Cortex of kidney (tissue), 1 donor: ENCODE results near the gene ASAP2.

Experiments
- DNase-seq: peaks from one replicate; lab custom pipeline; 2025; lab: John Stamatoyannopoulos, UW

Gene ASAP2

DNA sequence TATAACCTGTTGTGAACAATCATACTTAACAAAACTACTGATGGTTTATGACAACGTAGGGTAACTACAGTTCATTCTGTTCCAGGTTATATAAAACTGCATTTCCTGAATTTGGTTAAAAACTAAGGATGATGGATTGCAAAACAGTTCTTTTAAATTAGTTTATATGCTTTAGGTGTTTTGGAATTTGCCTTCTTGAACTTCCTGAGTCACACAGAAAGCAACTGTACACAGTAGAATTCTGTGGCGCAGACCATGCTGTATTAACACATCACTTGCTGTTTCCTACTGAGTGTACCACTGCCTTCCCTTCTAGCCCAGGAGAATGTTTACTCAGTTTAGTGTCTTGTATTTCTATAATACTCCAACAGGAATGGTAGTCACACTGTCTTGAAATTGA, 197.3 kb downstream of the ASAP2 start:
- no peak for DNase-seq

DNA sequence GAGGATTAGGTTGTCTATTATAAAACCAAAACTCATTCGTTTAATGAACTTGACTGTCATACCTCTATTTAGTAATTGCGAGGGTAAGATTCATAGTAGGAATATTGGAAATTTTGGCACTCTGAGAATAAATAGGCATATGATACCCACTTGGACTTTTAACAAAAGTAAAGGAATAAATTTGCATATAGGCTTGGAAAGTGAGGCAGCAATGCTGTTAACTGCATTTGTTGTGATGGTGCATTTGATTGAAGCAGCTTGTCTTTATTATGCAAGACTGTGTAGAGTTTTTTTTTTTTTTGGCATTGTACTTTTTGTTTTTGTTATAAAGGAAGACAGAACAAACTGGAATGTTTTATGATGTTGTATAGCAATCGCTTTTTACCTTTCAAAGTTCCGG, 197.8 kb downstream of the ASAP2 start:
- DNase-seq: no peak

DNA sequence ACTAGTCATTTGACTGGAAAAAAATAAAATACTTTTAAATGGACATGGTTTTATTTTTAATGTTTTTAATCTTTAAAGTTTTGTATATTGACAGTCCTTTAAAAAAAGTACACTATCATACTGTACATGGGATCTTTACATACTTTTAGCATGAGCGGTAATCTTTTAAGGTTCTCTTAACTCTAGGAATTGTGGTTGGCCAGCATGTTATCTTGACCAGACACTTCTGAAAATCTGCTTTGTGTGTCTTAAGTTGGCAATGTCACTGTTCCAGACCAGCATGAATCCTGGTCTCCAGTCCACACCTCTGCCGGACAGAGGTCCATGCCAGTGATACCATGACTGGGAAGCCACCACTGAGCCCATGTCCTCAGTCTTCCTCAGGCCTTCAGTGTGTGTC, 199.0 kb downstream of the ASAP2 start:
- no peak for DNase-seq

DNA sequence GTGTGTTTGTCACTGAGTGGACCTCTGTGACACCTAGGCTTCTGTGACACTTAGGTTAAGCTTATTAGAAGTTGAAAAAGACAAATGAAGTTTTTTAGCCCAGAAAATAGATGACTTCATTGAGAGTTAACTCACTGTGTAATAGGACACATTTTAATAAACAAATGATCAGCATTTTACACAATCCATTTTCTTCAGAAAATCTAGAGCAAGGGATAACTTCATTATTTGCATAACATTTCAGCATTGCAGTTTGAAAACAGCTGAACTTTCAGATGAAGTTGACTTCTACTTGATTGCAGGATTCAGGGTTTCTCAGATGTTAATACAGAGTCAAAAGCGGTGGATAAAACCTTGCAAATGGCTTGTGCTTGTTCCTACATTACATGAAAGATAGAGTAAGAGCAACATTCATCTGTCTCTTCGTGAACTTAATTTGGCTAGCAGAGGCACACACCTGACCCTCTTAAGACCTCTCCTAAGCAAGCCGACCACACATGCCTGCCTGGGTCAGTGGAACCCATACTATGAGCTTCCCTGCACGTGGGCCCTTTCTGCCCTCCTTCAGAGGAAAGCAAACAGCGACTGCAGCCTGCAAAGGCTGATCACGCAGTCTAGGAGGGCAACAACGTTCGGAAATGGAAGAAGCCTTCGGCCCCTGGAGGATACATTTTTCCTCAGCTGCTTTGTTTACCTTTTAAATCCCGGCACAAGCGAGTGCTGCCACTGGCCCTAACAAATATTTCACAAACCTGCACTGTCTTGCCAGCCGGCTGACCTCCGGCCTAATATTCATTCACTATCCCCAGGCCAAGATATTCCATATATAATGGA, 200.1 kb downstream of the ASAP2 start:
- no peak for DNase-seq

- DNase-seq: no peak
These were observed 200.8 kb downstream of the ASAP2 start for GRCh38 chr2:9407363-9407811.

DNA sequence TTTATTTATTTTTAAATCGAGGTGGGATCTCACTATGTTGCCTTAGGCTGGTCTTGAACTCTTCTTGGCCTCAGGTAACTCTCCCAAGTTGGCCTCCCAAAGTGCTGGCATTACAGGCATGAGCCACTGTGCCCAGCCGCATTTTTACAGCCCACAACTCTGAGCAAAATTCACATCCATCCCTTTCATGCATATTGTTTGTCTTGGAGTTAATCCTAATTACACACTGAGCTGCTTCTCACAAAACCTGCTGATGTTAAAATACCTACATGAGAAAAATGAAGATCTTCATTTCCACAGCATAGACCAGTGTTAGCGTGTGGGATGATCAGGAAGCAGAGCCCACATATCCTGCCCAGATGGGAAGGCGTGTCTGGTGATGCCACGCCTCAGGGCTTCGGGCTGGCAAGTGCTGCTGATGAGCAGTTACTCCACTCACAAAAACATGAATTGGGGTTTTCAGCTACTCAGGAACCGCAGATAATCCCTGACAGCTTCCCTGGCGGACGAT, 202.1 kb downstream of the ASAP2 start:
- no peak for DNase-seq

DNA sequence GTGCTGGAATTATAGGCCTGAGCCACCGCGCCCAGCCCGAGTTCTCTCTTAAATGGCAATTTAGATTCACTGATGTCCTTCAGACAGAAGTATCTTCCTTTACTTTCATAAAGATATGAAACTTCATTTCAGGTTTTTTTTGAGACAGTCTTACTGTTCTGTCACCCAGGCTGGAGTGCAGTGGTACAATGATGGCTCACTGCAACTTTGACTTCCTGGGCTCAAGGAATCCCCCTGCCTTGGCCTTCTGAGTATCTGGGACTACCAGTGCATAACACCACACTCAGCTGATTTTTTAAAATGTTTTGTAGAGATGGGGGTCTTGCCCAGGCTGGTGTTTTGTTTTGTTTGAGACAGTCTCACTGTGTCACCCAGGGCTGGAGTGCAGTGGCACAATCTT, 203.5 kb downstream of the ASAP2 start:
- no peak for DNase-seq

- DNase-seq: no peak
These were observed 206.2 kb downstream of the ASAP2 start for GRCh38 chr2:9412781-9413180.

GRCh38 chr2:9415516-9416169, 209.0 kb downstream of the ASAP2 start:
- no peak for DNase-seq

GRCh38 chr2:9416267-9416961, 209.8 kb downstream of the ASAP2 start:
- DNase-seq: no peak

DNA sequence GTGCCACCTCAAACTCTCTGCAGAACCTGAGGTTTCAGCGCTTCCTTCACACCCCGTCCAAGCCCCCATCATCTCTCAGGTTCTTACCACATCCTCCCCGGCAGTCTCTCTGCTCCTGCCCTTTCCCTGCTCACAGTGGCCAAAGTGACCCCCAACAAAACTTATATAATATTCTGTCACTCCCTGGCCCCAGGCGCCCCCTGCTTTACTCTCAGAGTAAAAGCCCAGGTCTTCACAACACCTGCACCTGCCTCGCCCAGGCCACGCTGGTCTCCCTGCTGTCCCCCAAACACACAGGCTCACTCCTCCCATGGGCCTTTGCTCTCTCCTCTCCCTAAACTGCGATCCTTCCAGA, 210.3 kb downstream of the ASAP2 start:
- DNase-seq: no peak

DNA sequence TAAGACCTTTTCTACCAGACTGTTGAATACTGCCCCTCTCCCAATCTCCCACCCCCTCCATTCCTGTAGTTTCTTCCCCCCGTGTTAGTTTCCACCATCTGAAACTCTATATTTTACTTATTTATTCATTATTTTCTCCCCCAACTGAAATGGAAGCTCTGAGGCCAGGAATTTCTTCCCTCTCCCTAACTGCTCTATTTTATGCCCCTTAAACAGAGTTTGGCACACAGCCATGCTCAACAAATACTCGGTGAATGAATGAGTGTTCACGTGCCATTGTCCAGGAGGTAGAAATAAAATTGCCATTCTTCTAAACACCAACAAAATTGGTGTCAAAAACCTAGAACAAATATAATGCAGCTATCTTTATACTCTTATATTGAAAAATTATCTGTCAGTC, 211.1 kb downstream of the ASAP2 start:
- DNase-seq: no peak

GRCh38 chr2:9418746-9419145, 212.1 kb downstream of the ASAP2 start:
- no peak for DNase-seq

DNA sequence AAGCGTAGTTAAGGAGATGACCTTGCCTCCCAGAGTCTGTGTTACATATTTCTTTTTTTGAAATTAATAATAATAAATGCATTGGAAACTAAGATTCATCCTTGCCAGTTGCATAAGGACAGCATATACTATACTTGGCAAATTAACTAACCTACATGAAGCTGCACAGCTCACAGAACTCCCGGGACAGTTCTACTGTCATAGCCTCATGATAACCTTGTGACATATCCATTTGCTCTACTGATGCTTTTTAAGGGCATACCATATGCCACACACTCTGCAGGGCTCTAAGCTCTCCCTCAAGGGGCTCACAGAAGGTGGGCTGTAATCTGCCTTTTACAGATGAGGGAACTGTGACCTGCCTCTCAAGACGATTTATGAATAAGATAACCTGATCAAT, 212.9 kb downstream of the ASAP2 start:
- DNase-seq: no peak

GRCh38 chr2:9420495-9420894, 213.9 kb downstream of the ASAP2 start:
- no peak for DNase-seq

DNA sequence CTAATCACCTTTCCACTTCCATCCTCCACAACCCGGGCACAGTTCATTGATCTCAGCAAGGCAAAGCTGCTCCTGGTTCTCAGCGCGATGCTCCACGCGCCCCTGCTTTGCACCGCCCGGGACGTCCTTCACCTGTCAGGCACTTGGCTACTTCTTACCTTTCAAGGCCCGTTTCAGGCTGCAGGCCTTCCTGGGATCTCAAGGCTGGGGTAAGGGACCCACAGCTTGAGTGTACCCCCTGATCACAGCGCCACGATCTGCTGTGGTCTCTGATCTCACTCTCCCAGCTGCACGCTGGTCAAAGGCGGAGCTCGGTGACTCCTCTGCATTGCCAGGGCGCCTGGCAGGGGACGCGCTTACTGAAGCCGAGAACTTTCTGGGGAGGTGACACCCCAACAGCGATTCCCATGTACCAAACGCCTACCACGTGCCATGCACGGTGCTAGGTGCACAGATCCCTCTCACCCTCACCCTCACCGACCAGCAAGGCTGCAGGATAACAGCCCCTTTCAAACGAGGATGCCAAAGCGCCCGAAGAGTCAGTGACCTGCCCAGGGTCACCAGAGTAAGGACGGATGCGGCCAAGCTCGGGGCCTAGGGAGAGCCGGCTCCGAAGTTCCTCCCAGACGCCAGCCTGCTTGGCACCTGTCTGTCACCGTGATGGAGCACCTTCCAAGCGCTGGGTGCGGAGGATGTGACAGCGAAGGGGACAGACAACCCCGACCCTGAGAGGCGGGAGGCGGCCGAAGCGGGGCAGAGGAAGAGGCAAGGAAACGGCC, 215.9 kb downstream of the ASAP2 start:
- no peak for DNase-seq

- DNase-seq: peak; percentile 69
These were observed 216.7 kb downstream of the ASAP2 start, which contains the start of the genes CPSF3 and ITGB1BP1 for GRCh38 chr2:9423100-9423921. Gene CPSF3, plus strand, starts transcription at chr2:9423654. Its CDS starts 120 bp downstream, at chr2:9423774. Gene ITGB1BP1, minus strand, starts transcription at chr2:9423528. Its CDS starts 4,831 bp downstream, at chr2:9418697.

GRCh38 chr2:9423922-9424272, 217.3 kb downstream of the ASAP2 start:
- no peak for DNase-seq

DNA sequence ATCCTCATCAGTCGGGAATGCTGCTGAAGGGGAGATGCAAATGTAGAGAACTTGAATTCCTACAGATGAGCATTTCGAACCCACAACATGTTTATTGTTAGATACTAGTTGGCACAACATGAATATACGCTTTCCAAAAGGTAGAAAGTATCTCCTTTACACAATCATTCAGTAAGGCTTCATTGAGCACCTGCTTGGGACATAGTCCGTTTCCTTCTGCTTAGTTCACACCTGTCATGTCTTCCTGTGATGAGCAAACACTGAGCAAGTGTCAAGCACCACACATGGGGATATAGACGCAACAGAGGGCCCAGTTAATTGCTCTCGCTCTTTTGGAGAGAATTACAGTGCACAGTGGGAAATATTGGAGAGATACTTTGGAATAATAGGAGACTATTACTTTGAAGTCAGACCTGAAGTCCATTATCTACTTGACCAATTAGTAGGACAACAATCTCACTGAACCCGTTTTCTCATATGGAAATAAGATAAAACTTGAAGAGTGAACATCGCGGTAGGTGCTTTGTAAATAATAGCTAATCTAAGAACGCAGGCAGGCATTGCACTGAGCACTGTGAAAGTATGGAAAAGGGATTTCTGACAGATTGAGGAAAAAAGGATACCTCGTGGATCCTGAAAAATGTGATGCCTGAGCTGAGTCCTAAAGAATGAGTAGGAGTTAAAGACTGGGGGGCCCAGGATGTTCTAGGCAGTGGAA, 218.0 kb downstream of the ASAP2 start:
- no peak for DNase-seq

DNA sequence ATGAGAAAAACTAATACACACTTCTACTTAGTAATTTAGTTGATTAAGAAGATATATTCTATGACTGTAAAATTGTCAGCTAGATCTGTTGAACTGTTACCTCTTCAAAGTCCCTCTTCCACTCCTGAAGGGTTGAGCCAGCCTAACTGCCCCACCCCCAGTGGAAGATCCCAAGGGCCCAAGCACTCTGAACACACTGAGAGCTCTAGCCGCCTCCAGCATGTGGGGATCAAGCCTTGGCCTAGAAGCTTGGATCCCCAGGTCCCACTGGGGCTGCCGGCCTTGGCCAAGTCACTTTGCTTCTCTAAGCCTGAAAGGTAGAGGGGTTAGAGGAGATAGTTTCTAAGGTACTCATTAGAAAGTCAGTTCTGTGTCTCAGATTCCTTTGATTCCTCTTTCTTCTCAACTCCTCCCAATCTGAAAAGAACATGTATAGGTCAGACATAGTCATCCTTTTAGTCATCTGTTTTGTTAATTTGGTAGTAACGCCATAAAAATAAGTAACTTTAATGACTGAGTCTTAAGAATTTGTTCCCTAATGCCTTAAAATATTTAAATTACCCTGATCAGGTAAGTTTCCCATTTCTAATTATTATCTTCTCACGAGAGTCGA, 222.5 kb downstream of the ASAP2 start:
- DNase-seq: no peak
